GM12878 (cell line): ENCODE data around the gene KDM4C.

Experiments used
- ATF3 ChIP-seq: IDR thresholded peaks from 2 replicates; pipeline ENCODE4 v1.6.1; 2011; ENCODE audit warnings: low read depth, mild to moderate bottlenecking, low read length, moderate library complexity, borderline replicate concordance; ENCODE audit errors: extremely low read depth
- CTCF ChIP-seq, 3 experiments: IDR thresholded peaks in 2 of 3; conservative IDR thresholded peaks in 1 of 3; 2 replicates each; pipeline ENCODE4 v1.5.1; 2011; ENCODE audit warnings: low read depth in 3 of 3, low read length in 3 of 3, mild to moderate bottlenecking in 3 of 3, control low read depth in 2 of 3, moderate library complexity in 2 of 3, inconsistent platforms in 1 of 3, mixed read lengths in 1 of 3; ENCODE audit not compliant: control insufficient read depth in 2 of 3, insufficient read depth in 1 of 3; ENCODE audit errors: extremely low read depth in 1 of 3
- GABPA ChIP-seq: IDR thresholded peaks from 2 replicates; pipeline ENCODE4 v1.6.1; 2014; ENCODE audit warnings: antibody characterized with exemption, low read depth, mild to moderate bottlenecking, inconsistent platforms
- MYC ChIP-seq: IDR thresholded peaks from 2 replicates; pipeline ENCODE4 v1.6.1; 2011; ENCODE audit warnings: mild to moderate bottlenecking, low read length, moderate library complexity, inconsistent platforms; ENCODE audit not compliant: insufficient read depth, insufficient replicate concordance, insufficient read length, severe bottlenecking
- SIX5 ChIP-seq: IDR thresholded peaks from 2 replicates; pipeline ENCODE4 v1.6.1; 2011; ENCODE audit warnings: mild to moderate bottlenecking, low read depth, low read length, moderate library complexity; ENCODE audit not compliant: severe bottlenecking
- STAT1 ChIP-seq: fragments of 450-650 bp; conservative IDR thresholded peaks from 2 replicates; pipeline ENCODE4 v1.6.1; 2014; ENCODE audit warnings: antibody characterized with exemption, mild to moderate bottlenecking

GRCh38 chr9:6959270-6960000, 201.7 kb downstream of the KDM4C start:
- no peak for TF ChIP-seq ATF3
- TF ChIP-seq CTCF (IDR thresholded peaks at IDR 0.05 in 2 of 3, conservative IDR thresholded peaks at IDR 0.05 in 1 of 3; ENCODE audit: control insufficient read depth in 2 of 3, extremely low read depth in 1 of 3, insufficient read depth in 1 of 3, low read depth in 3 of 3, low read length in 3 of 3): no peak
- TF ChIP-seq MYC: no peak
- no peak for TF ChIP-seq SIX5
- TF ChIP-seq GABPA: no peak
- no peak for TF ChIP-seq STAT1
